DMS153 treated with DMSO at 0.1 percent for 48 hours (cell line): ENCODE results near the gene HABP2.

Experiments used
- DNase-seq: peaks from one replicate; lab custom pipeline; 2025; ENCODE audit not compliant: unreplicated experiment; lab: John Stamatoyannopoulos, UW

The HABP2 gene

DNA sequence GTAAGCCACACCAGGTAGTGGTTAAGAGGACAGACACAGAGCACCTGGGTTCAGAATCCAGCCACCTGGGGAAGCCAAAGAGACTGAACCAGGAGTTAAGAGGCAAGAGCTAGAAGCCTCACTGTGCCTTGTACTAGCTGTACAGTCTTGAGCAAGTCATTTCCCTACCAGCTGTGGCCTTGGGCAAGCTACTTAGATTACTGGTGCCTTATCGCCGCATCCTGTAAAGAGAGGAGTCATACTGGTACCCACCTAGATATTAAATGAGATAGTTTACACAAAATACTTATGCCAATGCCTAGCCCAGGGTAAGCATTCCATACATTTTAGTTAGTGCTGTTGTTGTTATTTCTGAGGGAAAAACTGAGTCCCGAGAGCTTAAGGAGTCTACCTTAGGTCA is 47.7 kb downstream of the HABP2 start:
- no peak for DNase-seq

DNA sequence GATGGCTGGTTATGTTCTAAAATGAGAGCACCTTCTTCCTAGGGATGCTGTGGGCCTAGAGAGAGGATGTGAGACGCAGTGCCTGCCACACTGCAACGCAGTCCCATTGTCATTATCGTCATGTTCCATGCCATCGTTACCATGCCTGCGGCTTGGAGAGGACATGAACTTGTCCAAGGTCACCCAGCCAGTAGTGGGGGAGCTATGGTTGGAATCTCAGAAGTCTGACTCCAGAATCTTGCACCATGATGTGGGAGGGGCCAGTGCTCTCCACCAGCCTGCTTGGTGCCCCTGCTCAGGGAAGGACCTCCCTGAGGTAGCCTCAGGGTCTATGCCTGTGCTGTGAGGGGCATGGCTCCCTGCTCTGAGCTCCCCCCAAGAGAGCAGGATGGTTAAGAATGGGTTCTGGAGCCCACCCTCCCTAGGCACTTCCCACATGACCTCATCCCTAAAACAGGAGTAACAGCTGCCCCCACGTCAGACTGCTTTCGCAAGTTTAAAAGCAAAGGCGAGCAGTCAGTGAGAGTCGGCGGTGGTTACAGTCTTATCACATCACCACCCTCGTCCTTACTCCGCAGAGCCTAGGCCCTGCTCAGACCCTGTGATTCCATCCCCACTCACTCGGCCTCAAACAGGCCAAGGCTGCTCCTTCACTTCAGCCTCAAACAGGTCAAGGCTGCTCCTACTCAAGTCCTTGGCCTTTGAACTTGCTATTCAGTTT is 50.4 kb downstream of the HABP2 start:
- no peak for DNase-seq

GRCh38 chr10:113604572-113604971 is 51.7 kb downstream of the HABP2 start:
- DNase-seq, result no peak

GRCh38 chr10:113605268-113605978 is 52.6 kb downstream of the HABP2 start:
- DNase-seq, result no peak

DNA sequence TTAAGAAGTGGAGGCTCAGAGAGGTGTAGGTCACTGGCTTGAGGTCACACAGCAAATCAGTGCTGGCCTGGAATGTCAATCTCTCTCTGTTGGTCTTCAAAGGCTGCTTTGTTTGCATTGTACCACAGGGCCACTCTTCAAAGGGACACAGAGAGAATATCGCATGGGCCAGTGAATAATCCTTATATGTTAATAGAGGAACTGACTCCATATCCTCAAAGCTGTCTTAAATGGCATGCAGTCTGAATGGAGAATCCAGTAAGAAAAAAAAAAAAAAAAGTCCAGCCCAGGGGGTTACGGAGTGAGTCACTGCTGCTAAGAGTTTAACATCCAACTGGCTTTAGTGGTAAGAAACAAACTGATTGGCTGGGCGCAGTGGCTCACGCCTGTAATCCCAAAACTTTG is 56.9 kb downstream of the HABP2 start:
- DNase-seq, result no peak

DNA sequence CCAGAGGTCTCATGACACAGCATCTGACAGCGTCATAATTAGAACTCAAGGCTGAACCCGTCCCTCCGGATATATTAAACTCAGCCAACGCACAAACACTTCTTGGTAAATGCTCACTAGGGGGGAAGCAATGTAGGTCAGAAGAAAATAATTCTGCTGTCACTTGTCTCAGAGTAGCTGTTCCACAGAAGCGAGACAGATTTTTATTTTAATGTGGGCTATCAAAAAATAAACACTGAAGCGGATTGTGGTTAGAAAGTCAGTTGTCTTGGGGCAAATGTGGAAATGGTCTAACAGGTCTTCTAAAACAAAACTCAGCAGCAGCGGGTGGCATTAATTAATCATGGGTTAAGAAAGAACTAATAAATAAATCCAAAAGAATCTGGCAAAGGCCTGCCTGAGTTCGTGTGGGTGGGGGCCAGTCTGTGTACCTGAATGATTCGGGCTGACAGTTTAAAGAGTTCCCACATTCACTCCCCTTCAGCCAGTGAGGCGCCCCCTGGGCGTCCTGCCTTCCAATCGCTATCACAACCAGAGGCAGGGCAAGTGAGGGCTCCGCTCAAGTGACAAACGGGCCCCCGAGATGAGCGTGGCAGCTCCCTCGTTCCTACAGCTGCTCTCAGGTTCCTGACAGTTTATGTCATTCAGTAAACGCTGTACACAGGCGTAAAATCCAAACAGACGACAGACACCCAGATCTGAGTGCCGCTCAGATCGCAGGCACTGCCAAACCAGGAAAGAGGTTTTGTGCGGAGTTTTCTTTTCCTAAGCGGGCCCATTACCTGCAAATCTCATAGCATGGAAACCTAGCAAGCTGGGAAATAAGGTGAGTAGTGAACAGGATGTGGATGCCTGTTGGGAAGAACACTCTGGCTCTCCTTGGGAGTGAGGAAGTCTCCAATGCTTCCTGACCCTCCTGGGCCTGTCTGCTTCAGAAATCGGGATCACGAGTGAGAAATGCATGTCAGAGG is 58.1 kb downstream of the HABP2 start:
- peak; percentile 15 for DNase-seq

GRCh38 chr10:113612154-113612553 is 59.3 kb downstream of the HABP2 start:
- DNase-seq, result no peak

- DNase-seq, result no peak
Observed at GRCh38 chr10:113613427-113613826, 60.6 kb downstream of the HABP2 start.

GRCh38 chr10:113613977-113614690 is 61.3 kb downstream of the HABP2 start:
- DNase-seq, result no peak

- DNase-seq, result no peak
Observed at GRCh38 chr10:113616244-113617074, 63.6 kb downstream of the HABP2 start.

DNA sequence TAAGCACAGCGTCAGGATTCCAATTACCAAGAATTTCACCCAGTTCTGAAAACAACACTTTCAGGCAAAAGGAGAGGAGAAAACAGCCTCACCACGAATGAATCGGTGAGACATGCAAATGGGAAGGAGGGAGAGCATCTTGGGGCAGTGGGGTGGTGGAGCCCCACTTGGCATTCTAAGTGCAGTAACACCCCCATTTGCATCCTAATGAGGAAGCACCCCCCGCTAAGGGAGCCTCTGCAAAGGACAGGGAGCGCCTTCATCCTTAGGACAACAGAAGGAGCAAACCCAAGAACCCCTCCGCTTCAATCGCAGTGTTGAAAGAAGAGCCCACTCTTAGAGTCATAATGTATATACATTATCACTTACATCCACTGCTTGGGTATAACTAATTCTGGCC is 64.2 kb downstream of the HABP2 start:
- DNase-seq, result no peak

DNA sequence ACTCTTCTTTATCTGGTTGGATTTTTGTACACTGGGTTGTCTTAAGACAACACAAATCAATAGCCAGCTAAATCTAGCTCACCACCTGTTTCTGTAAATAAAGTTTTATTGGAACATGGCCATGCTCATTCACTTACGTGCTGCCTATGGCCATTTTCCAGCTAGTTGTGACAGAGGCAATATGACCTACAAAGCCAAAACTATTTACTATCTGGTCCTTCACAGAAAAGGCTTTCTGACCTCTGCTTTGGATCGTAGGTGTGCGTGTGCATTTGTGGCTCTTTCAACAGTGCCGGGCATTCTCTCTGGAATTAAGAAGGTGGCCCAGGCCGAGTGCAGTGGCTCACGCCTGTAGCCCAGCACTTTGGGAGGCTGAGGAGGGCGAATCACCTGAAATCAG is 65.5 kb downstream of the HABP2 start:
- no peak for DNase-seq

DNA sequence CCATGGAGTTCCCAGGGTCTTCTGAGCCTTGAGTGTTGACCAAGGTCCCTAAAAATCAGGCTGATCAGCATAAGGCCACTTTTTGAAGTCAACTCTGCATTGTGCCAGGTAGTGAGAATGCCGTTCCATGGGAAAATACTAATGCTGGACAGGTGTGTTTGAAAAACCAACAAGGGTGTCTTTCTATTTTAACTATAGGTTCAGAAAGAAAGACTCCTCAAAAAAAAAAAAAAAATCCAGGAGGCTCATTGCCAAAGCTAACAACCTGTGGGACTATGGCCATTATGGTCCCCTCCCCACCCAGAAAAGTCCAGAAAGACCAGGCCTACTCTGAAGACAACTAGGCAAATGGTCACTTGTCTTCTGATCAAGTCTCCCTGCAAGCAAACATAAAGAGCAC is 66.5 kb downstream of the HABP2 start:
- no peak for DNase-seq

DNA sequence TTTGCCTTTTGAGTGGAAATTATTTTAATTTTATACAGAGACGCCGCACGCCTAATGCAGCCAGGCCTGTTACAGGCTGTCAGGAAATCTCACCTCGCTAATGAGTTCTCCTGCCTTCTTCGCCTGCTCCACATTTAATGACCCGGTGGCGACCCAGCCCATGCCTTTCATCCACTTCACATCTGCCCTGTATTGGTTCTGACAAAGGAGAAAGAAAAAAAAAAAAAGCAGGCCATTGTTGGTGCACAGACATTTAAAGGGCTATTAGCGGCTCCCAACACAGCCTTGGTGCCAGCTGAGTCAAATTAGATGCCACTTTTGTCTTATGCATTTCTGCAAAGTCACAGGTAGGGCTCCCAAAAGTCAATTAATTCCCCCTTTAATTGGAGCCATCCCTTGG is 67.7 kb downstream of the HABP2 start:
- no peak for DNase-seq

DNA sequence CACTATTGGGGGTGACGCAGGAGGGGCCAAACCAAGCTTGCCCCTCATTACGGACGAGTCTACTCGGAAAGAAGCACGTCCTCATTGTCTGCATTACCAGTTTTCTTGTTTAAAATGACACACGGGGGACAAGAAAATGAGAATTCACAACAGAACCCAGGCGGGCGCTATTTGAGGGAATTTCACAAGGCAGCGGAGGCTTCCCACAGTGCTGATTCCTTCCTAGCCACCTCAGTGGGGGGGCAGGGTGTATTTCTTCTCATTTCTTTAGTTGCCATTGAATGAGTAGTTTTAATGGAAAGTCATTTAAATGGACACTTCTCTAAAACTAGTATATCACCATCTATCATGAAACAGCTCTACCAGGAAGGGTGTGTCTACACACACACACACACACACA is 68.1 kb downstream of the HABP2 start:
- no peak for DNase-seq

GRCh38 chr10:113621799-113622198 is 68.9 kb downstream of the HABP2 start:
- DNase-seq, result no peak

GRCh38 chr10:113622831-113623230 is 70.0 kb downstream of the HABP2 start:
- DNase-seq, result no peak

- DNase-seq, result no peak
Observed at GRCh38 chr10:113625461-113626186, 72.8 kb downstream of the HABP2 start.

DNA sequence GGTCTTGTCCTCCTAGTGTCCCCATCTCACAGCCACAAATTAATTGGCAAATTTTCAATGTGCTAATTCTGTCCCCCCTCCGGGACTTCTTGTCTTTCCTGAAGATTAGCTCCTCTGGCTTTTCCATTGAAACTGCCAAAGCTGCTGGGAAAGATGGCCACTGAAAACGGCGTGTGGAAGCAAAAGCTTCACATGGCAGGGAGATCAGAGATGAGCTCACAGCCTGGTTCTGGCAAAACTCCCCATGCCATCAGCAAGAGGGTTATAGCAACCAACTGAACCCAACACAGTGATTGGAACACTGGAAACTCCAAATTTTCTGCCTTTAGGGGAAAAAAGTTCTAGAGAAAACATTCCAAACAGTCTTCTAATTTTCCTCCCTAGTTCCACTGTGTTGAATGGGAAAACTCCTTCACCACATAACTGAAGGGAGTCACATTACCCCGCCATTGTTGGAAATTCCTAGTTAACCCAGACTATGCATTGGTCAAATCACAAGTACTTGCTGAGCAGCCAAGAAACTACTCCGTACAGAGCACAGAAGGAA is 74.0 kb downstream of the HABP2 start:
- no peak for DNase-seq
